T-cell (primary cell): Measurements from ENCODE around the gene MLNR. TPM values are rescaled to one million over a fixed set of nuclear protein-coding genes. Genes with fewer than 3 reads are reported as not detected.

Experiments
- ATAC-seq, 4 experiments: fragments of 200-7000 bp in 3 of 4; fragments of 150-1000 bp in 1 of 4; cut with Tn5 transposase; replicated peaks in 1 of 4; 1 replicate in 3 of 4; 2 replicates in 1 of 4; pipeline ENCODE4 v1.10.0; 2021; ENCODE audit warnings: moderate library complexity in 3 of 4, mild to moderate bottlenecking in 2 of 4, moderate number of reproducible peaks in 1 of 4
- CTCF ChIA-PET, 2 donors: fragments of 300-600 bp; sonication (Branson Sonifier 250); formaldehyde crosslinking; loops; one replicate each; lab custom pipeline; 2022; ENCODE audit warnings: antibody characterized with exemption in 2 of 2; lab: Charles Lee
- POLR2A ChIA-PET, 2 donors: fragments of 300-600 bp; sonication (Branson Sonifier 250); formaldehyde crosslinking; loops; one replicate each; lab custom pipeline; 2022; ENCODE audit warnings: antibody characterized with exemption in 2 of 2; lab: Charles Lee
- DNase-seq, 35 experiments: peaks; one replicate each; pipeline versions ENCODE4 v3.0.0 to v3.0.0-alpha.2; 2013 to 2023
- H3K27ac ChIP-seq: one replicate; pipeline ENCODE4 v1.5.1; 2013; ENCODE audit warnings: low read length
- H3K27me3 ChIP-seq, 2 experiments: replicated peaks in 1 of 2; 1 replicate in 1 of 2; 2 replicates in 1 of 2; pipeline versions ENCODE4 v1.6.1 to v1.7.0; 2013; ENCODE audit warnings: low read length in 1 of 2, mixed read lengths in 1 of 2; ENCODE audit not compliant: control insufficient read depth in 2 of 2, insufficient read depth in 2 of 2; ENCODE audit errors: extremely low read depth in 1 of 2
- H3K36me3 ChIP-seq, 2 donors: 1 replicate in 1 of 2; 2 replicates in 1 of 2; pipeline versions ENCODE4 v1.6.1 to v1.7.0; 2013; ENCODE audit warnings: low read length in 1 of 2; ENCODE audit not compliant: control insufficient read depth in 2 of 2, insufficient read depth in 1 of 2; ENCODE audit errors: extremely low read depth in 1 of 2
- H3K4me1 ChIP-seq, 2 experiments: 1 replicate in 1 of 2; 2 replicates in 1 of 2; pipeline versions ENCODE4 v1.6.1 to v1.7.0; 2013; ENCODE audit warnings: low read length in 2 of 2, mixed read lengths in 1 of 2; ENCODE audit not compliant: insufficient read depth in 2 of 2, control insufficient read depth in 1 of 2; ENCODE audit errors: extremely low read depth in 1 of 2
- H3K4me3 ChIP-seq, 2 donors: 1 replicate in 1 of 2; 2 replicates in 1 of 2; pipeline versions ENCODE4 v1.5.1 to v1.7.0; 2013; ENCODE audit warnings: mild to moderate bottlenecking in 2 of 2, low read length in 1 of 2, moderate library complexity in 1 of 2; ENCODE audit not compliant: control insufficient read depth in 1 of 2; ENCODE audit errors: extremely low read depth in 1 of 2
- H3K9me3 ChIP-seq: 2 replicates; pipeline ENCODE4 v1.7.0; 2013
- H3K27ac Mint-ChIP-seq, 2 donors: one replicate each; pipeline ENCODE4 v1.8.0; 2020 to 2021; ENCODE audit warnings: mild to moderate bottlenecking in 2 of 2, mixed read lengths in 2 of 2
- H3K27me3 Mint-ChIP-seq, 2 donors: one replicate each; pipeline ENCODE4 v1.8.0; 2021 to 2022; ENCODE audit warnings: mixed read lengths in 2 of 2
- H3K36me3 Mint-ChIP-seq: one replicate; pipeline ENCODE4 v1.8.0; 2021; ENCODE audit warnings: mixed read lengths
- H3K4me1 Mint-ChIP-seq, 3 donors: one replicate each; pipeline ENCODE4 v1.8.0; 2020 to 2022; ENCODE audit warnings: mixed read lengths in 3 of 3, mild to moderate bottlenecking in 1 of 3
- H3K4me3 Mint-ChIP-seq, 3 donors: one replicate each; pipeline ENCODE4 v1.8.0; 2020 to 2022; ENCODE audit warnings: mild to moderate bottlenecking in 3 of 3, mixed read lengths in 3 of 3, moderate library complexity in 3 of 3
- H3K9me3 Mint-ChIP-seq, 3 donors: one replicate each; pipeline ENCODE4 v1.8.0; 2020 to 2022; ENCODE audit warnings: mixed read lengths in 3 of 3
- WGBS: methylation state at CpG from one replicate; pipeline ENCODE4 v1.1.5; 2013; ENCODE audit warnings: missing lambda C conversion rate; ENCODE audit not compliant: insufficient coverage; 5-methylcytosine and 5-hydroxymethylcytosine counted together
- total RNA-seq, 35 experiments: library from RNA in 6 of 35; stranded (reverse) in 6 of 35; fragments of 120-200 nt in 1 of 35; gene quantifications; one replicate each; pipeline versions ENCODE4 v1.2.1 to v1.2.4 and lab custom pipeline; 2013 to 2026

Gene MLNR
- total RNA-seq, 5 donors from 2014 or later (not counting 1 experiment from before 2014, with no cell fraction given), result not detected

GRCh38 chr13:49238621-49239020, 18.5 kb downstream of the MLNR start:
- Histone ChIP-seq H3K4me3 (no peak overlapping the region), H3K9me3 (no peaks in the 10 kb centered on the region), H3K27me3 (no peaks in the 10 kb centered on the region), H3K27ac (no peak overlapping the region), H3K36me3 (no peaks in the 10 kb centered on the region), H3K4me1 (no peaks in the 10 kb centered on the region)
- Mint-ChIP-seq H3K9me3 (no peaks in the 10 kb centered on the region), H3K4me3 (no peak overlapping the region), H3K27me3 (peaks cover 0 to 3% of the 10 kb centered on the region in 2 donors), H3K36me3 (no peaks in the 10 kb centered on the region), H3K4me1 (peaks cover 0 to 2% (median 0%) of the 10 kb centered on the region in 3 donors), H3K27ac (no peak overlapping the region)
- WGBS, result no CpG with 5 or more reads among the region's 2 CpGs
- ATAC-seq (no peak), DNase-seq (no peak)
- CTCF ChIA-PET, result interaction anchor here in 1 of 2 donors (0.7 to 0.9 kb wide), 2 partner anchors 62 to 198 kb away, joined by 4 to 5 read pairs; no protein-coding TSS in a partner anchor
- POLR2A ChIA-PET, result no interaction called here

DNA sequence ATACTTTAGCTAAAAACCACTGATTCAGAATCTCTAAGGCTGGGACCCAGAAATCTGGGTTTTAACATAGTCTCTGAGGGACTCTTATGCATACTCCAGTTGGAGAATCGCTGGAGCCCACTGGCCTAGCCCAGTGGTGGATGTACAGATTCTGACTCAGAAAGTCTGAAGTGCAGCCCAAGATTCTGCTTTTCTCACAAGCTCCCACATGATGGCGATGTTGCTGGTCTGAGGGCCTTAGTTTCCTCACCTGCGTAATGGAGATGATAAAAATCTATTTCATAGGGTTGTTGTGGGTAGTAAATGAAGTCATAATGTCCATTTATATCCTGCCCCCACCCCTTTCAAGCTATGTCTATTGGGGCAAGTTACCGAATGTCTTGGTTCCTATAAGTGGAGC, 19.9 kb downstream of the MLNR start:
- 33% methylated on average over 1 of the region's 4 CpGs for WGBS
- H3K9me3 Mint-ChIP-seq, result no peaks in the 10 kb centered on the region
- ChIA-PET CTCF (interaction anchor here (0.6 to 2.4 kb wide), 11 partner anchors 11 to 1638 kb away, joined by 3 to 24 read pairs (median 4); partner anchors contain the start of gene RCBTB1 (in 1 of the 2)), POLR2A (no interaction called here)
- Histone ChIP-seq H3K27me3 (no peaks in the 10 kb centered on the region), H3K27ac (no peak overlapping the region), H3K4me3 (no peak overlapping the region), H3K4me1 (no peaks in the 10 kb centered on the region), H3K36me3 (no peaks in the 10 kb centered on the region), H3K9me3 (no peaks in the 10 kb centered on the region)
- ATAC-seq (peak; percentile 63 to 82 (median 73)), DNase-seq (peak in 18 of 35 experiments; percentile 14 to 65 (median 28))
- no peak overlapping the region for H3K27ac Mint-ChIP-seq
- no peaks in the 10 kb centered on the region for H3K36me3 Mint-ChIP-seq
- H3K4me1 Mint-ChIP-seq, result peaks cover 0 to 2% (median 0%) of the 10 kb centered on the region in 3 donors
- H3K4me3 Mint-ChIP-seq, result no peak overlapping the region
- no peaks in the 10 kb centered on the region for H3K27me3 Mint-ChIP-seq

GRCh38 chr13:49241296-49241695, 21.2 kb downstream of the MLNR start:
- no peak overlapping the region for H3K27ac Mint-ChIP-seq
- H3K4me3 ChIP-seq, result no peak overlapping the region
- POLR2A ChIA-PET, result interaction anchor here in 1 of 2 donors (0.9 kb wide), 1 partner anchor 294 kb away, joined by 4 read pairs; no protein-coding TSS in a partner anchor
- H3K4me1 ChIP-seq, result no peaks in the 10 kb centered on the region
- no peaks in the 10 kb centered on the region for H3K36me3 Mint-ChIP-seq
- no peak for ATAC-seq
- H3K9me3 ChIP-seq, result no peaks in the 10 kb centered on the region
- peaks cover 0 to 2% (median 0%) of the 10 kb centered on the region in 3 donors for H3K4me1 Mint-ChIP-seq
- H3K4me3 Mint-ChIP-seq, result no peak overlapping the region
- CTCF ChIA-PET, result interaction anchor here (0.5 to 2.4 kb wide), 3 partner anchors 39 to 709 kb away, joined by 3 to 18 read pairs (median 3); no protein-coding TSS in a partner anchor
- no peak for DNase-seq
- no peaks in the 10 kb centered on the region for H3K9me3 Mint-ChIP-seq
- no peaks in the 10 kb centered on the region for H3K36me3 ChIP-seq
- H3K27me3 ChIP-seq, result no peaks in the 10 kb centered on the region
- no CpG with 5 or more reads among the region's 7 CpGs for WGBS
- no peaks in the 10 kb centered on the region for H3K27me3 Mint-ChIP-seq
- no peak overlapping the region for H3K27ac ChIP-seq

DNA sequence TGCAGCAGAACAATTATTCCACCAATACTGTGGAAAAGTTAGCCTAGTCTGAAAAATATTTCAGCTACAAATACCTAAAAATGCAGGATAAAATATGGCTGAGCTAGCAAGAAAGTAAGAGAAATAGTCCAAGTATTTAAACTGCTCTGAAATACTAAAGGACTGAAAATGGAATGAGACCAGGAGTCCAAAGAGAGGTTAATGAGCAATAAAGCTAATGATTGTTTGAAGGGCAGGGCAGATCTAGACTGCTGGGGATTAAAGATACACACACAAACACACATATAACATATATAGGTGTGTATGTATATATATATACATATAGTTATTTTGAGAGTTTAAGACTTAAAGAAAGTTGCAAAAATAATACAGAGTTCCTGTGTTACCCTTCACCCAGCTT, 25.0 kb downstream of the MLNR start:
- Histone ChIP-seq H3K9me3 (no peaks in the 10 kb centered on the region), H3K4me1 (peaks cover 6 to 14% of the 10 kb centered on the region in 2 experiments), H3K4me3 (no peak overlapping the region), H3K27me3 (no peaks in the 10 kb centered on the region), H3K36me3 (no peaks in the 10 kb centered on the region), H3K27ac (no peak overlapping the region)
- Mint-ChIP-seq H3K27me3 (no peaks in the 10 kb centered on the region), H3K4me1 (peaks cover 25 to 32% (median 29%) of the 10 kb centered on the region in 3 donors), H3K4me3 (no peak overlapping the region), H3K27ac (no peak overlapping the region), H3K36me3 (peaks cover 1% of the 10 kb centered on the region), H3K9me3 (no peaks in the 10 kb centered on the region)
- no peak for ATAC-seq
- DNase-seq, result no peak
- CTCF ChIA-PET, result interaction anchor here (0.6 to 1.2 kb wide), 4 partner anchors 34 to 1239 kb away, joined by 3 to 4 read pairs (median 4); no protein-coding TSS in a partner anchor
- POLR2A ChIA-PET, result interaction anchor here in 1 of 2 donors (0.6 kb wide), 1 partner anchor 9 kb away, joined by 4 read pairs; no protein-coding TSS in a partner anchor

DNA sequence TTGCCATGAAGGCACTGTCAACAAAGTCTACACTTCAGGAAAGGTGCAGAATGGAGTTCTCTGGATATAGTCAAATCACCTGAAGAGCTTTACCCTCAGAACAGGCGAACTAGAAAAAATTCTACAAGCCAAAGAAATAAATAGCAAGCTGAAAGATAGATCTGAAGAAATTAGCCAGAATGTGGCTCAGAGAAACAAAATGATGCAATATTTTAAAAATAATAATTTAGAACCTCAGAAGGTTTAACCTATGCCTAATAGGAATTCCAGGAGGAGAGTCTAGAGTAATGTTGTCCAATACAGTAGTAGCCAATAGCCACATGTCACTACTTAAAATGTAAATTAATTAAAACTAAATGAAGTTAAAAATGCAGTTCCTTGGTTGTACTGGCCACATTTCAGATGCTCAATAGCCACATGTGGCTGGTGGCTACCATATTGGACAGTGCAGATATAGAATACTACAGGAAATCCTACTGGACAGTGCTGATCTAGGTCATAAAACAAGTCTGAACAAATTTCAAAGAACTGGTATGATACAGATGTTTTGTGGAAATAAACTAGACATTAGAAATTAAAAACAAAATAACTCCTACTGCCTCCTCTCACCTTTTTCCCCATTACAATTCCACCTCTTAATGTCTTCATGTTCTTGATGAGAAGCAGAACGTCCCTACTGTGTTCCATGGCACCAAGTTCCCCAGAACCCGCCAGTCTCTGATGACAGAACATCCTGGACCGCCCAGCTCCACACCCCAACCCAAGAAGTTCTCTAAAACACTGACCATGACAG, 26.9 kb downstream of the MLNR start:
- H3K9me3 ChIP-seq, result no peaks in the 10 kb centered on the region
- H3K36me3 ChIP-seq, result no peaks in the 10 kb centered on the region
- H3K4me1 Mint-ChIP-seq, result peaks cover 41 to 48% (median 46%) of the 10 kb centered on the region in 3 donors
- no peaks in the 10 kb centered on the region for H3K27me3 Mint-ChIP-seq
- H3K27ac Mint-ChIP-seq, result peak overlapping the region; percentile 96 to 98
- POLR2A ChIA-PET, result interaction anchor here (1.1 to 2.0 kb wide), 2 partner anchors 11 kb away, joined by 3 to 12 read pairs; no protein-coding TSS in a partner anchor
- DNase-seq (peak in 4 of 35 experiments; percentile 0 to 4 (median 2)), ATAC-seq (peak in 1 of 4 experiments; percentile 21)
- peaks cover 6 to 14% of the 10 kb centered on the region in 2 experiments for H3K4me1 ChIP-seq
- H3K36me3 Mint-ChIP-seq, result peaks cover 6% of the 10 kb centered on the region
- no peaks in the 10 kb centered on the region for H3K27me3 ChIP-seq
- peak overlapping the region; percentile 79 for H3K27ac ChIP-seq
- CTCF ChIA-PET, result interaction anchor here (1.0 to 2.2 kb wide), 4 partner anchors 11 to 33 kb away, joined by 4 to 12 read pairs (median 7); no protein-coding TSS in a partner anchor
- H3K4me3 ChIP-seq, result peak overlapping the region; percentile 78 to 100
- H3K4me3 Mint-ChIP-seq, result peak overlapping the region; percentile 97 to 99 (median 99)
- 3% methylated on average over 3 of the region's 4 CpGs for WGBS
- no peaks in the 10 kb centered on the region for H3K9me3 Mint-ChIP-seq
